NB4 (cell line): ENCODE results near the gene PCDHGA6.

Experiments
- POLR2A ChIP-seq: IDR thresholded peaks from 2 replicates; pipeline ENCODE4 v1.6.1; 2011; ENCODE audit warnings: mild to moderate bottlenecking; ENCODE audit not compliant: insufficient read length; ENCODE audit errors: extremely low read depth
- TF ChIP-seq, protein P1 (sequence below): IDR thresholded peaks from one replicate; pipeline ENCODE4 v1.5.1; 2012; ENCODE audit warnings: low read depth, low read length
- TF ChIP-seq, protein P2 (sequence below): IDR thresholded peaks from 2 replicates; pipeline ENCODE4 v1.6.1; 2011; ENCODE audit warnings: low read depth, low read length

DNA sequence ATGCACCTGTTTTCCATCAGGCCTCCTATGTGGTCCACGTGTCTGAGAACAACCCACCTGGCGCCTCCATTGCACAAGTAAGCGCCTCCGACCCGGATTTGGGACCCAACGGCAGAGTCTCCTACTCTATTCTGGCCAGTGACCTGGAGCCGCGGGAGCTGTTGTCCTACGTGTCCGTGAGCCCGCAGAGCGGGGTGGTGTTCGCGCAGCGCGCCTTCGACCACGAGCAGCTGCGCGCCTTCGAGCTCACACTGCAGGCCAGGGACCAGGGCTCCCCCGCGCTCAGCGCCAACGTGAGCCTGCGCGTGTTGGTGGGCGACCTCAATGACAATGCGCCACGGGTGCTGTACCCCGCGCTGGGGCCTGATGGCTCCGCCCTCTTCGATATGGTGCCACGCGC is 22.1 kb upstream of the PCDHGA6 start:
- TF ChIP-seq, protein P1, sequence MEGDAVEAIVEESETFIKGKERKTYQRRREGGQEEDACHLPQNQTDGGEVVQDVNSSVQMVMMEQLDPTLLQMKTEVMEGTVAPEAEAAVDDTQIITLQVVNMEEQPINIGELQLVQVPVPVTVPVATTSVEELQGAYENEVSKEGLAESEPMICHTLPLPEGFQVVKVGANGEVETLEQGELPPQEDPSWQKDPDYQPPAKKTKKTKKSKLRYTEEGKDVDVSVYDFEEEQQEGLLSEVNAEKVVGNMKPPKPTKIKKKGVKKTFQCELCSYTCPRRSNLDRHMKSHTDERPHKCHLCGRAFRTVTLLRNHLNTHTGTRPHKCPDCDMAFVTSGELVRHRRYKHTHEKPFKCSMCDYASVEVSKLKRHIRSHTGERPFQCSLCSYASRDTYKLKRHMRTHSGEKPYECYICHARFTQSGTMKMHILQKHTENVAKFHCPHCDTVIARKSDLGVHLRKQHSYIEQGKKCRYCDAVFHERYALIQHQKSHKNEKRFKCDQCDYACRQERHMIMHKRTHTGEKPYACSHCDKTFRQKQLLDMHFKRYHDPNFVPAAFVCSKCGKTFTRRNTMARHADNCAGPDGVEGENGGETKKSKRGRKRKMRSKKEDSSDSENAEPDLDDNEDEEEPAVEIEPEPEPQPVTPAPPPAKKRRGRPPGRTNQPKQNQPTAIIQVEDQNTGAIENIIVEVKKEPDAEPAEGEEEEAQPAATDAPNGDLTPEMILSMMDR, result no peak
- TF ChIP-seq POLR2A, result no peak
- TF ChIP-seq, protein P2, sequence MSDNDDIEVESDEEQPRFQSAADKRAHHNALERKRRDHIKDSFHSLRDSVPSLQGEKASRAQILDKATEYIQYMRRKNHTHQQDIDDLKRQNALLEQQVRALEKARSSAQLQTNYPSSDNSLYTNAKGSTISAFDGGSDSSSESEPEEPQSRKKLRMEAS, result no peak
